NB4 (cell line): ENCODE measurements around the gene CRISP2.
"Not testable (repeated sequence)": the region's sequence is repeated elsewhere in the genome, so short reads cannot be mapped to it uniquely, and the experiment has no call there.

ENCODE experiments used
- DNase-seq: peaks from one replicate; pipeline ENCODE4 v3.0.0; 2010; ENCODE audit warnings: low read depth
- H3K4me3 ChIP-seq: one replicate; pipeline ENCODE4 v1.5.1; 2011; ENCODE audit warnings: mild to moderate bottlenecking, low read depth, low read length, moderate library complexity
- MAX ChIP-seq: IDR thresholded peaks from 2 replicates; pipeline ENCODE4 v1.6.1; 2011; ENCODE audit warnings: low read depth, low read length
- MYC ChIP-seq: IDR thresholded peaks from 2 replicates; pipeline ENCODE4 v1.6.1; 2011; ENCODE audit warnings: low read depth, low read length
- POLR2A ChIP-seq: IDR thresholded peaks from 2 replicates; pipeline ENCODE4 v1.6.1; 2011; ENCODE audit warnings: mild to moderate bottlenecking; ENCODE audit not compliant: insufficient read length; ENCODE audit errors: extremely low read depth
- TF ChIP-seq, protein P1 (sequence below): IDR thresholded peaks from one replicate; pipeline ENCODE4 v1.5.1; 2012; ENCODE audit warnings: low read depth, low read length

Gene CRISP2

GRCh38 chr6:49733680-49734079 lies 20.3 kb upstream of the CRISP2 start:
- H3K4me3 ChIP-seq, result no peak overlapping the region
- DNase-seq, result no peak
- TF ChIP-seq MYC (no peak), POLR2A (no peak), MAX (no peak)
- TF ChIP-seq, protein P1, sequence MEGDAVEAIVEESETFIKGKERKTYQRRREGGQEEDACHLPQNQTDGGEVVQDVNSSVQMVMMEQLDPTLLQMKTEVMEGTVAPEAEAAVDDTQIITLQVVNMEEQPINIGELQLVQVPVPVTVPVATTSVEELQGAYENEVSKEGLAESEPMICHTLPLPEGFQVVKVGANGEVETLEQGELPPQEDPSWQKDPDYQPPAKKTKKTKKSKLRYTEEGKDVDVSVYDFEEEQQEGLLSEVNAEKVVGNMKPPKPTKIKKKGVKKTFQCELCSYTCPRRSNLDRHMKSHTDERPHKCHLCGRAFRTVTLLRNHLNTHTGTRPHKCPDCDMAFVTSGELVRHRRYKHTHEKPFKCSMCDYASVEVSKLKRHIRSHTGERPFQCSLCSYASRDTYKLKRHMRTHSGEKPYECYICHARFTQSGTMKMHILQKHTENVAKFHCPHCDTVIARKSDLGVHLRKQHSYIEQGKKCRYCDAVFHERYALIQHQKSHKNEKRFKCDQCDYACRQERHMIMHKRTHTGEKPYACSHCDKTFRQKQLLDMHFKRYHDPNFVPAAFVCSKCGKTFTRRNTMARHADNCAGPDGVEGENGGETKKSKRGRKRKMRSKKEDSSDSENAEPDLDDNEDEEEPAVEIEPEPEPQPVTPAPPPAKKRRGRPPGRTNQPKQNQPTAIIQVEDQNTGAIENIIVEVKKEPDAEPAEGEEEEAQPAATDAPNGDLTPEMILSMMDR, result no peak

- DNase-seq, result no peak
- no peak overlapping the region for H3K4me3 ChIP-seq
- no peak for TF ChIP-seq POLR2A
- TF ChIP-seq MAX, result no peak
- no peak for TF ChIP-seq MYC
- TF ChIP-seq, protein P1, result no peak
These were observed 19.4 kb upstream of the CRISP2 start for GRCh38 chr6:49732781-49733180.

- TF ChIP-seq MAX (no peak), POLR2A (no peak), MYC (no peak)
- TF ChIP-seq, protein P1, result no peak
- DNase-seq, result no peak
These were observed 16.9 kb upstream of the CRISP2 start for GRCh38 chr6:49730251-49730650.

GRCh38 chr6:49723917-49724316 lies 10.6 kb upstream of the CRISP2 start:
- not testable (repeated sequence) for H3K4me3 ChIP-seq, DNase-seq

More at GRCh38 chr6:49730251-49730650, 16.9 kb upstream of the CRISP2 start:
- no peak overlapping the region for H3K4me3 ChIP-seq

DNA sequence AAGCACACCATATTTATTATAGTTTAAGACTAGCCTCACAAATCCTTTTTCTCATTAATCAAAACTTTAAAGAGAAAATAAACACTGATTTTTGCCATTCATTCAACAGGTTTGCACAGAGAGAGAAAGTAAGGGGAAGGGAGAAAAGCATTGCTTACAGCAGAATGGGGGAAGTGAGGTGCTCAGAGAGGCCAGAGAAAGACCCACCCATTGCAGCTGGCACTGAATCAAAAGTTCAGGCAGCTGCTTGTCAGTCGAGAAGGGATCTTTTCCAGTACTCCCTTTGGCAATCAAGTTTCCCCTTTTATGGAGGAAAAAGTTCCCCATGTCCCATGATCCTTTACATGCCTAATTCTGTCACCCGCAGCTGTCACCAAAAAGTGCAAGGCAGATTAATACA lies 8.0 kb upstream of the CRISP2 start:
- no peak overlapping the region for H3K4me3 ChIP-seq
- no peak for DNase-seq
- TF ChIP-seq, protein P1, result no peak
- no peak for TF ChIP-seq MYC
- no peak for TF ChIP-seq MAX
- no peak for TF ChIP-seq POLR2A

DNA sequence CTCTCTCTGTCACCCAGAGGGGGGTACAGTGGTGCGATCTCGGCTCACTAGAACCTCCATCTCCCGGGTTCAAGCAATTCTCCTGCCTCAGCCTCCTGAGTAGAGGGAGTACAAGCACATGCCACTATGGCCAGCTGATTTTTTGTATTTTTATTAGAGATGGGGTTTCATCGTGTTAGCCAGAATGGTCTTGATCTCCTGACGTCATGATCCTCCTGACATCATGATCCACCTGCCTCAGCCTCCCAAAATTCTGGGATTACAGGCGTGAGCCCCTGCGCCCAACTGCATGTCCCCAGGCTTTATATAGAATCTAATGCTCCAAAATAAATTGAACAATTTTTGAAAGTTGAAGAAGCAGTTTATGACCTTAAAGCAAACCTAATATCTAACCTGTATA lies 7.0 kb upstream of the CRISP2 start:
- no peak for DNase-seq
- no peak overlapping the region for H3K4me3 ChIP-seq
- TF ChIP-seq, protein P1, result no peak
- TF ChIP-seq MYC (no peak), POLR2A (no peak), MAX (no peak)
